Lung (tissue), 12 donors: ENCODE data around the gene ALPG. TPM values are rescaled to one million over a fixed set of nuclear protein-coding genes. Genes with fewer than 3 reads are reported as not detected.

Experiments
- ATAC-seq: fragments of 200-7000 bp; cut with Tn5 transposase; one replicate; pipeline ENCODE4 v1.9.1; 2020; ENCODE audit warnings: moderate number of reproducible peaks; ENCODE audit not compliant: insufficient read depth, low FRiP score
- DNase-seq, 3 donors: peaks; one replicate each; pipeline ENCODE4 v3.0.0-alpha.2; 2013 to 2017
- H3K27ac ChIP-seq, 2 donors: one replicate each; pipeline ENCODE4 v1.5.1; 2013; ENCODE audit warnings: mild to moderate bottlenecking in 2 of 2, moderate library complexity in 2 of 2, control low read depth in 1 of 2, inconsistent platforms in 1 of 2, low read depth in 1 of 2, low read length in 1 of 2
- H3K27me3 ChIP-seq, 3 donors: one replicate each; pipeline ENCODE4 v1.5.1; 2013; ENCODE audit warnings: low read length in 2 of 3; ENCODE audit not compliant: control insufficient read depth in 3 of 3, insufficient read depth in 3 of 3
- H3K36me3 ChIP-seq, 4 donors: one replicate each; pipeline ENCODE4 v1.5.1; 2013; ENCODE audit warnings: low read length in 4 of 4, mild to moderate bottlenecking in 1 of 4, moderate library complexity in 1 of 4; ENCODE audit not compliant: control insufficient read depth in 4 of 4, insufficient read depth in 4 of 4
- H3K4me1 ChIP-seq, 5 donors: one replicate each; pipeline ENCODE4 v1.5.1; 2013; ENCODE audit warnings: low read length in 5 of 5, mild to moderate bottlenecking in 2 of 5, moderate library complexity in 1 of 5; ENCODE audit not compliant: control insufficient read depth in 5 of 5, insufficient read depth in 5 of 5
- H3K4me3 ChIP-seq: one replicate; pipeline ENCODE4 v1.5.1; 2013; ENCODE audit warnings: mild to moderate bottlenecking, control low read depth, moderate library complexity
- H3K9ac ChIP-seq, 2 donors: one replicate each; pipeline ENCODE4 v1.5.1; 2013; ENCODE audit warnings: low read length in 2 of 2, control low read depth in 1 of 2; ENCODE audit not compliant: insufficient read depth in 1 of 2
- H3K9me3 ChIP-seq, 4 donors: one replicate each; pipeline ENCODE4 v1.5.1; 2013; ENCODE audit warnings: low read length in 3 of 4, mild to moderate bottlenecking in 1 of 4, moderate library complexity in 1 of 4; ENCODE audit not compliant: control insufficient read depth in 4 of 4, insufficient read depth in 3 of 4
- WGBS, 2 donors: extraction: QIAGEN DNeasy Blood & Tissue Kit; methylation state at CpG; one replicate each; pipeline ENCODE4 v1.1.7; 2013; 5-methylcytosine and 5-hydroxymethylcytosine counted together
- polyA plus RNA-seq, 2 donors: library from polyadenylated mRNA; stranded (reverse); fragments of 200-250 nt; gene quantifications; one replicate each; pipeline ENCODE4 v1.2.1, GENCODE V29; 2013
- total RNA-seq, 2 donors: library from RNA; depleted of rRNA in 1 of 2; stranded (reverse); fragments of >200 nt in 1 of 2; gene quantifications; one replicate each; pipeline ENCODE4 v1.2.1, GENCODE V29; 2014 to 2021
- TF ChIP-seq, protein P1 (sequence below): IDR thresholded peaks from 2 replicates; pipeline ENCODE4 v1.5.1; 2012; ENCODE audit warnings: mild to moderate bottlenecking; ENCODE audit errors: control extremely low read depth, extremely low read depth
- donor health status: control.
- donor health status: control.
- donor health status: Bipolar disorder and iron deficiency.
- donor health status: healthy.
- donor health status: DM: yes; HTN: yes; CAD: no.

Gene ALPG
- total and polyA plus RNA-seq, 4 donors, result 0.14 to 1.2 (median 0.89) TPM

DNA sequence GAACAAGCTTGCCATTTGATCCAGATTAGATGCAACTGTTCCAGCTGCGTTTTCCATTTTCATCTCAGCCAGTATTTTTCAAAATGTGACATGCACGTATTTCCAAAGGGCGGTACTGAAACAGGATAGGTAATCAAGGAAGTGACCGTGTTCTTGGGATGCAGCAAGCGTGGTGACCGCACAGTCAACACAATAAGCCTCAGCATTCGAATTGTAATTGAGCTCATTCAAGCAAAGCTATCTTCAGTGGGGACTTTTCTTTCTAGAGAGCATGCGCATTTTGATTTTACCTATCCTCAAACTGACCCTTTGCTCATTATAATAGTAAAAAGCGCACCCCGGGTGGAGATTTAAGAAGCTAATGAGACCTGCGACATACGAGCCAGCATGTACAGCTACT lies 31.5 kb upstream of the ALPG start:
- TF ChIP-seq, protein P1, sequence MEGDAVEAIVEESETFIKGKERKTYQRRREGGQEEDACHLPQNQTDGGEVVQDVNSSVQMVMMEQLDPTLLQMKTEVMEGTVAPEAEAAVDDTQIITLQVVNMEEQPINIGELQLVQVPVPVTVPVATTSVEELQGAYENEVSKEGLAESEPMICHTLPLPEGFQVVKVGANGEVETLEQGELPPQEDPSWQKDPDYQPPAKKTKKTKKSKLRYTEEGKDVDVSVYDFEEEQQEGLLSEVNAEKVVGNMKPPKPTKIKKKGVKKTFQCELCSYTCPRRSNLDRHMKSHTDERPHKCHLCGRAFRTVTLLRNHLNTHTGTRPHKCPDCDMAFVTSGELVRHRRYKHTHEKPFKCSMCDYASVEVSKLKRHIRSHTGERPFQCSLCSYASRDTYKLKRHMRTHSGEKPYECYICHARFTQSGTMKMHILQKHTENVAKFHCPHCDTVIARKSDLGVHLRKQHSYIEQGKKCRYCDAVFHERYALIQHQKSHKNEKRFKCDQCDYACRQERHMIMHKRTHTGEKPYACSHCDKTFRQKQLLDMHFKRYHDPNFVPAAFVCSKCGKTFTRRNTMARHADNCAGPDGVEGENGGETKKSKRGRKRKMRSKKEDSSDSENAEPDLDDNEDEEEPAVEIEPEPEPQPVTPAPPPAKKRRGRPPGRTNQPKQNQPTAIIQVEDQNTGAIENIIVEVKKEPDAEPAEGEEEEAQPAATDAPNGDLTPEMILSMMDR, result no peak
- Histone ChIP-seq H3K4me3 (no peak overlapping the region), H3K27ac (no peak overlapping the region), H3K9ac (no peak overlapping the region), H3K9me3 (no peaks in the 10 kb centered on the region), H3K36me3 (no peaks in the 10 kb centered on the region), H3K27me3 (no peaks in the 10 kb centered on the region), H3K4me1 (no peaks in the 10 kb centered on the region)
- 78 to 89% methylated on average over 12 of the region's 12 CpGs for WGBS, 2 donors
- DNase-seq (no peak), ATAC-seq (no peak)

DNA sequence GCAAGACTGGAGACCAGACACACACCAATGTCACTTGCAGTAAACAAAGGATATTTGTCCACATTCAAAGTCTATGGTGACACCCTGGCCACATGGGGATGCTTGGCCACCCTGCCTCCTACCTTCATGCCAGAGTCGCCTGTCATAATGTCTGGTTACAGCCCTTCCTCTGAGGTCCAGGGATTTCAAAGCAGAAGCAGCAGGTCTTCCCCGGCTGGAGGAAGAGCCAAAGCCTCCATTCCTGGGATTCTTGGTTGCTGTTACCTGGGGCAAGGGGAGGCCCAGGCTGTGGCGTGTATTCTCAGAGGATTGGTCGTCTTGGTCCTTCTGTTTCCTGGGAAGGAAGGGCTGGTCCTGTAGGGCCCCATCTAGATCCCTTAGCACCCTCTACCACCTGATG lies 30.4 kb upstream of the ALPG start:
- WGBS, 2 donors, result 91 to 94% methylated on average over 4 of the region's 4 CpGs
- Histone ChIP-seq H3K27me3 (peaks cover 0 to 2% (median 0%) of the 10 kb centered on the region in 3 donors), H3K9ac (no peak overlapping the region), H3K4me3 (no peak overlapping the region), H3K27ac (no peak overlapping the region), H3K36me3 (no peaks in the 10 kb centered on the region), H3K9me3 (no peaks in the 10 kb centered on the region), H3K4me1 (no peaks in the 10 kb centered on the region)
- TF ChIP-seq, protein P1, result no peak
- ATAC-seq, result no peak
- no peak for DNase-seq

DNA sequence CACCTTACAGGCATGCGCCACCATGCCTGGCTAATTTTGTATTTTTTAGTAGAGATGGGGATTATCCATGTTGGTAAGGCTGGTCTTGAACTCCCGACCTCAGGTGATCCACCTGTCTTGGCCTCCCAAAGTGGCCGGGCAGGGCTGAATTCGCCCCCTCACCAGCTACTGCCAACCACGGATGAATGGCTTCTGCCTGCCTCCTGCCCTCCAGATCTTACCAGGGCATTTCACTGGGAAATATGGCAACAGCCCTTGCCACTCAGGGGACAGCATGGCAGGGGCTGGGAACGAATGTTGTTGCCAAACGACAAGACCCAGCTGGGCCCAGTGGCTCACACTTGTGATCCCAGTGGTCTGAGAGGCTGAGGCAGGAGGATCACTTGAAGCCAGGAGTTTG lies 29.9 kb upstream of the ALPG start:
- 88 to 89% methylated on average over 7 of the region's 7 CpGs for WGBS, 2 donors
- DNase-seq, result no peak

More for the DNA sequence above, 29.9 kb upstream of the ALPG start:
- TF ChIP-seq, protein P1, result no peak
- H3K27me3 ChIP-seq, result peaks cover 0 to 5% (median 0%) of the 10 kb centered on the region in 3 donors
- no peak for ATAC-seq
- H3K4me3 ChIP-seq, result peak overlapping the region; percentile 15
- peaks cover 0 to under 1% (median 0%) of the 10 kb centered on the region in 5 donors for H3K4me1 ChIP-seq
- no peak overlapping the region for H3K27ac ChIP-seq
- no peak overlapping the region for H3K9ac ChIP-seq
- H3K36me3 ChIP-seq, result no peaks in the 10 kb centered on the region
- no peaks in the 10 kb centered on the region for H3K9me3 ChIP-seq
